Body of pancreas (tissue), 4 donors: ENCODE results near the gene CCNY.

ENCODE experiments used
- POLR2A ChIP-seq, 3 donors: fragments of 450-650 bp; IDR thresholded peaks; one replicate each; pipeline ENCODE4 v1.6.1; 2016; ENCODE audit warnings: antibody characterized with exemption in 3 of 3, mild to moderate bottlenecking in 2 of 3
- TF ChIP-seq, protein P1 (sequence below), 7 experiments: fragments of 450-650 bp in 4 of 7; fragments of 200-600 bp in 3 of 7; sonication (generic) in 3 of 7; IDR thresholded peaks; one replicate each; pipeline ENCODE4 v1.5.1; 2016 to 2019; ENCODE audit warnings: antibody characterized with exemption in 7 of 7

DNA sequence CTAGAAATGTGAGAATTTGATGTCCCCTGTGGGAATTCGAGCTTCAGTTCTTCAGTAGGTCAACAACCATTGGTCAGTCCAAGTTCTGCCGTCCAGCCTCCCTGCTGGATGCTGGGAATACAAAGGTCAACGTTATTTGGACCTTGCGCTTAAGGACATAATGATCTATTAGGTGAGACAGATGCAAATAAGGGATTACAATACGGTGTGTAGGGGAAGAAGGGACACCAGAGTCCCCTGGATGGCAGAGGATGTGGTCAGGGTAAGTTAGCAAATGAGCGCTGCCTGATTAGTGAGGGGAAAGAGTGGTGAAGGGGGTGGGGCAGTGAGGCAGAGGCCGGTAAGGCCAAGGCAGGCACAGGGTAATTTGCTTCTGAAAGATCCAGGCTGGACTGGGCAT lies 16.2 kb downstream of the CCNY start:
- TF ChIP-seq POLR2A (IDR thresholded peaks at IDR 0.05), result no peak
- TF ChIP-seq, protein P1, sequence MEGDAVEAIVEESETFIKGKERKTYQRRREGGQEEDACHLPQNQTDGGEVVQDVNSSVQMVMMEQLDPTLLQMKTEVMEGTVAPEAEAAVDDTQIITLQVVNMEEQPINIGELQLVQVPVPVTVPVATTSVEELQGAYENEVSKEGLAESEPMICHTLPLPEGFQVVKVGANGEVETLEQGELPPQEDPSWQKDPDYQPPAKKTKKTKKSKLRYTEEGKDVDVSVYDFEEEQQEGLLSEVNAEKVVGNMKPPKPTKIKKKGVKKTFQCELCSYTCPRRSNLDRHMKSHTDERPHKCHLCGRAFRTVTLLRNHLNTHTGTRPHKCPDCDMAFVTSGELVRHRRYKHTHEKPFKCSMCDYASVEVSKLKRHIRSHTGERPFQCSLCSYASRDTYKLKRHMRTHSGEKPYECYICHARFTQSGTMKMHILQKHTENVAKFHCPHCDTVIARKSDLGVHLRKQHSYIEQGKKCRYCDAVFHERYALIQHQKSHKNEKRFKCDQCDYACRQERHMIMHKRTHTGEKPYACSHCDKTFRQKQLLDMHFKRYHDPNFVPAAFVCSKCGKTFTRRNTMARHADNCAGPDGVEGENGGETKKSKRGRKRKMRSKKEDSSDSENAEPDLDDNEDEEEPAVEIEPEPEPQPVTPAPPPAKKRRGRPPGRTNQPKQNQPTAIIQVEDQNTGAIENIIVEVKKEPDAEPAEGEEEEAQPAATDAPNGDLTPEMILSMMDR (IDR thresholded peaks at IDR 0.05), result no peak
